ENCODE measurements around the gene LIAS.
"Not testable (repeated sequence)": the region's sequence is repeated elsewhere in the genome, so short reads cannot be mapped to it uniquely, and the experiment has no call there.

The LIAS gene

DNA sequence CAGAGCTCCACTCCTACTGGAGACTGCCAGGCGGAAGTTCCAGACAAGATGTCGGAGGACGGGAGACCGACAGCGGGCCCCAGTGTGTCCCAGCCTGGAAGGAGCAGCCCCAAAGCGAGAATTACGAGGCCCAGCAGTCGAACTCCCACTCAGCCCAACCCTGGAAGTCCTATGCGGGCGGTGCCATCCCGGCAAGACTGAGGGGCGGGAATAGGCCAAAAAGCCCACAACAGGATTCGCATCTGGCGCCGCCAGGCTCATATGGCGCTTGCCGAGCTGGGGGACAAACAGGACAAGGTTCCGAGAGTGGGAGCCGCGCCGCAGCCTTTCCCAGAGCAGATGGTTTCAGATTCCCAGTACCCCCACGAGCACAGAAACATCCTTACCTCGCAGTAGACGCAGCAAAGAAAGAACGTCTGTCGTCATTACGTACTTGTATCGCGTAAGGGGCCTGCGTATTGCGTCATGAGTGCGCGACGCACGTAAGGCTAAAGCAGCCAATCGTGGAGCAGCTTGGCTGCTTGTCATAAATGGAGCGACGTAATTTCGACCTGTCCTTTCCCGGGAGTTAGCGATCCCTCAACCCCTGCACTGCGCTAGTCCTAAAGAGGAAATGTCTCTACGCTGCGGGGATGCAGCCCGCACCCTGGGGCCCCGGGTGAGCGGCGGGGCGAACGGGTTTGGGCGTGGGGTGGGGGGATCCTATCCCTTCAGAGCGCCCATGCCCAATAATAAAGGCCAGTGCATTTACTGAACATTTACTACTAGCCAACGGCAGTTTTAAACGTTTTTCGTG is at the start of gene LIAS, which contains the start of gene RPL9:
LIAS (plus strand) TSS at position 552 of the 796 bp plus-strand sequence; CDS start at position 614, 62 bp downstream.
RPL9 (minus strand) TSS at position 418 of the 796 bp plus-strand sequence. CDS start 483 bp downstream, outside the sequence.
- peak; percentile 99 for DNase-seq (ENCODE audit: low read depth, low spot score)

DNA sequence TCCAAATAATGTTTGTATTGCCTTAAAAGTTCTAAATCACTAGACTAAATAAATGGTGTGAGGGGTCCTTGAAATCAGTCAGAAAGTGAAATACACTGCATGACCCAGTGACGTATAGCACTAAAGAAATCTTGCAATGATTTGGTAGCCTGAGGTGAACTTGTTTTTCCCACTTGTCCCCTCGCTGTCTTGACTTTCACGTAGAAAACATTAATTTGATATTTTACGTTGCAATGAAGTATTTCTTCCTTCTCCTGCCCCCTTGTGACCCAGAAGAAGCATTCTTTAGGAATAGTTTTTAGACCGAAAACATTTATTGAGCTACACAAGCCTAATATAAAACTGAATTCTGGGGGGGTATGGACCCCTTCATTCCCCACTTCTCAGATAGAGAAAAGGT is 48.4 kb upstream of the LIAS start:
- DNase-seq (ENCODE audit: low read depth, low spot score), result no peak

DNA sequence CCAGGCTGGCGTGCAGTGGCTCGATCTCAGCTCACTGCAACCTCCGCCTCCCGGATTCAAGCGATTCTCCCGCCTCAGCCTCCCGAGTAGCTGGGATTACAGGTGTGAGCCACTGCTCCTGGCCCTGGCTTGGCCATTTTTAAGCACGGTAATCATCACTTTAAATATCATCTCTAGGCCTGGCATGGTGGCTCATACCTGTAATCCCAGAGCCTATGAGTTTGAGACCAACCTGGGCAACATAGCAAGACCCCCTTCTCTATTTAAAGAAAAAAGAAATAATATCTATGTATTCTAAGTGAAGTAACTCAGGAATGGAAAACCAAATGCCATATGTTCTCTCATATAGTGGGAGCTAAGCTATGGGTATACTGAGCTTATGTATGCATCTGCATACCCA is 47.3 kb upstream of the LIAS start:
- DNase-seq (ENCODE audit: low read depth, low spot score), result not testable (repeated sequence)

DNA sequence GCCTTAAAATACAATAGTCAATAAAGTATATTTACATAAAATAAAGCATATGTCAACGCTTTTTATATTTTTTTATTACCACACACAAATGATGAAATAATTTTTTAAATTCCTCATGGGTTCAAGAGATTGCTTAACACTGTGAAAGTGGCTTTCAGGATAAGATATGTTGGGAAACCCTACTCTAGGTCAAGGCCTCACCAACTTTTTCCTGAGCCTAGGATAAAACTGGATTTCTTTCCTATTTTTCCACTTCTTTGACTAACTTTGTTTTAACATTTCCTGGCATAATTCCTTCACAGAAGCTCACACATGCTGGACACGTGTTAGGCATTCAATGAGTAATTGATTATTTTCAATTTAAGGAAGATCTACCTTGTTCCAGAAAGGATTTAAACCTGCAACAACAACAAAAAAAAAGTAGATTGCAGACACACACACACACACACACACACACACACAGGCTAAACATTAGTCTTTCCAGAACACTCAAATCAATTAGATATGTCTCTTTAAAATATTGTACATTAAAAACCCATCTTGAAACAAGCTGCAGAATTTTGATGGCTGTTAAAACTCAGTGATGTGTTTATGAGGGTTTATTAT is 43.1 kb upstream of the LIAS start:
- DNase-seq (ENCODE audit: low read depth, low spot score), result no peak

DNA sequence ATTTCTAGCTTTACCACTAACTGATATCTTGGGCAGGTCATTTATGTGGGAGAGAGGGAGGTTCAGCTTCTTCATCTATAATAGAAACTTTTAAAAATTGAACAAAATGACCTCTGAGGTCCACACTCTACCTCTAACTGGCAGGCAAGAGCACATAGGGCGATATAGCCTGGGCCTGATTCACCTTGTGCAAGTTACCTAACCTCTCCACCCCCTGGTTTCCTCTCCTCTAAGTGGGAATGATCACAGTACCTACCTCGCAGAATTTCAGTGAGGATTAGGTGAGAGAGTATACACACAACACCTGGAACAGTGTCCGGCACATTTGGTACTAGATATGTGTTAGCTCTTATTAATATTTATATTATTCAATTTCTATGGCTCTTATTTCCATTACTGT is 36.6 kb upstream of the LIAS start:
- no peak for DNase-seq (ENCODE audit: low read depth, low spot score)

DNA sequence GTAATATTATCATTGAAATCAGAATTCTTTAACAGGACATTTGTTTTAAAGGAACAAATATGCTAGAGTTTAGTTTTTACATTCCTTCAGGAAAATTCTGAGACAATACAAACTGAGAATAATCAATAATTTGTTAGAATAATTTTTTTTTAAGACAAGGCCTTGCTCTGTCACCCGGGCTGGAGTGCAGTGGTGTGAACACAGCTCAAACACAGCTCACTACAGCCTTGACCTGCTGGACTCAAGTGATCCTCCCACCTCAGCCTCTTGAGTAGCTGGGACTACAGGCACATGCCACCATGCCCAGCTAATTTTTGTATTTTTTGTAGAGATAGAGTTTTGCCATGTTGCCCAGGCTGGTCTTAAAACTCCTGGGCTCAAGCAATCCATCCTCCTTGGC is 33.6 kb upstream of the LIAS start:
- not testable (repeated sequence) for DNase-seq (ENCODE audit: low read depth, low spot score)

DNA sequence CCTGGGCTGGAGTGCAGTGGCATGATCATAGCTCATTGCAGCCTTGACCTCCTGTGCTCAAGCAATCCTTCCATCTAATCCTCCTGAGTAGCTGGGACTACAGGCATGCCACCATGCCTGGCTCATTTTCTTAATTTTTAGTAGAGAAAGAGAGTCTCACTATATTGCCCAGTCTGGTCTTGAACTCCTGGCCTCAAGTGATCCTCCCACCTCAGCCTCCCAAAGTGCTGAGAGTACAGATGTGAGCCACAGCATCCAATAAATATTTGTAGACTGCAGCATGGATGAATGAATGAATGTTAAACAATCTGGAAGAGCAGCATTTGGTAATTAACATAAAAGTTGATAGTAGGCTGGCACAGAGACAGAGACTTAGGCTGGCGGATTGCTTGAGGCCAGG is 32.1 kb upstream of the LIAS start:
- no peak for DNase-seq (ENCODE audit: low read depth, low spot score)

DNA sequence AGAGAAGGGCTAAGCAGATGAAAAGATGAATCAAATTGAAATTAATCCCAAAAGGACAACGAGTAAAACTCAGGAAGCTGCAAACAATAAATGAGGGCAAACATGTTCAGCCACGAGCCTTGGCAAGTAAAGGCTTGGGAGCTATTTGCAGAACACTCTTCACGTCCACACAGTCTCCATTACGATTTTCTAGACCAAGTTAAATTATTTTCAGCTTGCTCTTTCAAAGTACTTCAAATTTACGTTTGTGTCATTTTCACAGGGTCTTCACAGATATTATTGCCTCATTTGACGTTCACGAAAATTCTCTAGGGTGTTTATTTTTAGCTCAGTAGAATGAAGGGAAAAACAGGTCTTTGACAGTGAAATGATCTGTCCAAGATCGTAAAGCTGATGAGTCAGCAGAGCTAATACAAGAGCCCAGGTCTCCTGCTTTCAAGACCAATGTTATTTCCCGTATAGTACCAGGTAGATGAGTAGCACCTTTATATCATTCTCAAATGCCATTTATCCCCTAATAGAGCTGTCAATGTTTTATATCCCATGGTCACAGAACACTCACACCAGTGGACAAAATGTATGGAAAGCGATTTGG is 31.2 kb upstream of the LIAS start:
- DNase-seq (ENCODE audit: low read depth, low spot score), result no peak

DNA sequence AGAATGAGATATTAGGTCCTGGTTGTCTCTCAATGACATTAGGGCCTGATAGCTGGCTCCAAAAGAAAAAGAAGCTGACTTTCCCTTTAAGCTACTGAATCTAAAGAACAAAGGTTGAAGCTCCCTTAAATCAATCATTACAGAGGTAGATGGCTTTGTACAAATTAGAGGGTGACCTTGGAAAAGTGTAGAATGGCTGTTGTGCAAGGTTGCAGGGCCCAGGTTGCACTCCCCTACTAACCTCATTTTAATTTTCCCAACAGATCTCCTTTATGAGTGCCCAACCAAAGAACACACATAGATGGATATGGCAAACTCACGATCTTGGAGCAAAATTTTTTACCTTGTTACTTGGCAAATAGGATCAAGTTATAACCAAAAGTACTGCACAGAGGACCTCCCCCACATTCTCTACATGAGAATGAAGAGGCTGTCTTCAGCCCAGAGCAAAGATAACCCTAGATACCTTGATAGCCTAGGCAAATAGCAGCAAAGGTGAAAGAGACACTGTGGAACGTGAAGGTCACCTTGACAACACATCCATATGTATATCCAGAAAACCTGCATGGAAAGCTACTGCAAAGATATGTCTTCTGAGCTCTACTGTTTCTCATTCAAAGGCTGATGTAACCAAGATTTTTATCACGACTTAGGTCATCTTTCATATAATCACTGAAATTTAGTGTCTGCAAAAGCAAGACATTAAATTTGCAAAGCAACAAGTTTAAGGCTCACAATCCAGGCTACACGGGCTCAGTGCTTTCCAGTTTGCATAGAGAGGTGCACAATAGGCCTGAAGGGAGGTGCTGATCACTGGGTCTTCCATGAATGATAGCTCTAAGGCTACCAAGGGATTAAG is 29.2 kb upstream of the LIAS start:
- no peak for DNase-seq (ENCODE audit: low read depth, low spot score)

DNA sequence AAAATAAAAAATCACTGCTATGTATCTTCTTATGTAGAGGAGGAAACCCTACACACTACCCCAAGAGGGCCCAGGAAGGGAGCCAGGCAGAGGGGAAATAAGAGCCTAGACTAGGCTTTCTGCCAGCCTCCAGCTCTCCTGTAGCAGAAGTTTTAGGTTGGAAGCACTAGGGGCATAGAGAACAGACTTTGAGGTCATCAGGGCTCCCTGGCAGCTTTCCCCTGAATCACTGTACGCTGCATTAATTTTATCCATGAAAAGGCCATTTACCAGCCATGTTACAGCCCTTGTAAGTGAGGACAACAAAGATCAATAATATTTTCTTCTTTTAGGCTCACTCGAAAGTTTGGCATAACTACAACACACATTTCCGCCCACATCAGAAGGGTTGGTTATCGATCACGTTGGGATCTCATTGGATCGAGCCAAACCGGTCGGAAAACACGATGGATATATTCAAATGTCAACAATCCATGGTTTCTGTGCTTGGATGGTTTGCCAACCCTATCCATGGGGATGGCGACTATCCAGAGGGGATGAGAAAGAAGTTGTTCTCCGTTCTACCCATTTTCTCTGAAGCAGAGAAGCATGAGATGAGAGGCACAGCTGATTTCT is 24.9 kb upstream of the LIAS start:
- DNase-seq (ENCODE audit: low read depth, low spot score), result no peak

DNA sequence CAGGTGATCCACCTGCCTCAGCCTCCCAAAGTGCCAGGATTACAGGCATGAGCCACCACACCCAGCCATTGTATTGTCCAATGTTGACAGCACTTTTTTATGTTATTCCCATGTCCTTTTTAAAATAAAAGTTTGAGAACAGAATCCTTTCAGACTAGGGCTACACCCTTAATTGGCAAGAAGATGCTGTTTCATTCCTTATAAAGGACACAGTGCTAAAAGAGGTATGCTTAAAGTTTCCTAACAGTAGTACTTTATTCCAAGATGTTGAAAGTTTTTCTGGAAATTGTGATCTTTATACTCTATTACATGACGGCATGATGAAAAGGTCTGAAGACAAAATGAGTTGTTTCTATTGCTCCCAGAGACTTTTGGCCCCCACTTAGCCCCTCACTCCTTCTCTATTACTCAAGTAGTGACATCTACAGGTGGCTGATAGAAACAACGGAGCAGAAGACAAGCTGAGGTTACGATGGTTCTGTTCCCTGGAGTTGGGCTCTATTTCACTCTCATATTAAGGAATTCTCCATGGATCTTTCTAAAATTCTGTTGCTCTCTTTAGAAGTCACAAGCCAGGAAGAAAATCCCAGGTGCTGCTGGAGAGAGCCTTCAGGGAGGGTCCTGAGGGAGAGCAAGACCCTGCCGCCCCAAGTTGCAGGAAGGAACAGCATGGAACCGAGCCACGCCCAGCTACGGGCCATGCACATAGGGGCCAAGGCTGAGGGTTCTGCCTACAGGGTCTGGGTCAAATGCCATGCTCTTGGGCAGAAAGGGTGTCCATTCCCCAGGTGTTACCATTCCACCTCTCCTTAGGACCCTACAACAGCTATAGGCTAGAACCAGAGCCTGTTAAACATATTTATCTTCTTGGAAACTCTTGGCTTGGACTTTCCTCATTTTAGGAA is 22.9 kb upstream of the LIAS start:
- no peak for DNase-seq (ENCODE audit: low read depth, low spot score)

DNA sequence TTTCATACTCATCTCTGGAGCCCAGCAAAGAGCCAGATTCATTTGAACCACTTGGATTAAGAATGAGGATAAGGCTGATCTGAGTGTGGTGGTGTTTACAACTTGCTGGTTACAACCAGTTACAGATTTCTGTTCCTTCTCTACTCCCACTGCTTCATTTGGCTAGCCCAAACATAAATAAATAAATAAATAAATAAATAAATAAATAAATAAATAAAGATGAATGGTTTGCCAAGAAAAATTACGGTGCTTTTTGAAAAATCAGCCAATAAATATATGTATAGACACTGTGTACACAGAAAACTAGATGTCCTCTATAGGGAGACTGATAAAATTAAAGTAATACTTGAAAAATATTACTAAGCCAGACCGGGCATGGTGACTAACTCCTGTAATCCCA is 17.3 kb upstream of the LIAS start:
- DNase-seq (ENCODE audit: low read depth, low spot score), result no peak

DNA sequence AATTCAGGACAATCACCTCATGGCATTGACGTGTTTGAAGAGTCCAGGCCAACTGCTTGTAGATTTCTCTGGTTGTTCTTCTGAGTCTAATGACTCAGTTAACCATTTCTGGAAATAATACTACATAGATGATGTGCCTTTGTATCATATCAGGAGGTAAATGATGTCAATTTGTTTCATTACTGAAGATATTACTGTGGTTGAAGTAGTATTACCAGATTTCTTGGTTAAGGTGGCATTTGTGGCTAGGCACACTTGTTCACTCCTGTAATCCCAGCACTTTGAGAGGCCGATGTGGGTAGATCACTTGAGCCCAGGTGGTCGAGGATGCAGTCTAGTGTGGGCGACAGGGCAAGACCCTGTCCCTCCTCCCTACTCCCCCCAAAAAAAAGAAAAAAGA is 15.9 kb upstream of the LIAS start:
- DNase-seq (ENCODE audit: low read depth, low spot score), result no peak

DNA sequence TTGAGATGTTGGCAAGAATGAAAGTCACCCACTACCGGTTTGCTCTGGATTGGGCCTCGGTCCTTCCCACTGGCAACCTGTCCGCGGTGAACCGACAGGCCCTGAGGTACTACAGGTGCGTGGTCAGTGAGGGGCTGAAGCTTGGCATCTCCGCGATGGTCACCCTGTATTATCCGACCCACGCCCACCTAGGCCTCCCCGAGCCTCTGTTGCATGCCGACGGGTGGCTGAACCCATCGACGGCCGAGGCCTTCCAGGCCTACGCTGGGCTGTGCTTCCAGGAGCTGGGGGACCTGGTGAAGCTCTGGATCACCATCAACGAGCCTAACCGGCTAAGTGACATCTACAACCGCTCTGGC is 12.4 kb upstream of the LIAS start:
- DNase-seq (ENCODE audit: low read depth, low spot score), result no peak

DNA sequence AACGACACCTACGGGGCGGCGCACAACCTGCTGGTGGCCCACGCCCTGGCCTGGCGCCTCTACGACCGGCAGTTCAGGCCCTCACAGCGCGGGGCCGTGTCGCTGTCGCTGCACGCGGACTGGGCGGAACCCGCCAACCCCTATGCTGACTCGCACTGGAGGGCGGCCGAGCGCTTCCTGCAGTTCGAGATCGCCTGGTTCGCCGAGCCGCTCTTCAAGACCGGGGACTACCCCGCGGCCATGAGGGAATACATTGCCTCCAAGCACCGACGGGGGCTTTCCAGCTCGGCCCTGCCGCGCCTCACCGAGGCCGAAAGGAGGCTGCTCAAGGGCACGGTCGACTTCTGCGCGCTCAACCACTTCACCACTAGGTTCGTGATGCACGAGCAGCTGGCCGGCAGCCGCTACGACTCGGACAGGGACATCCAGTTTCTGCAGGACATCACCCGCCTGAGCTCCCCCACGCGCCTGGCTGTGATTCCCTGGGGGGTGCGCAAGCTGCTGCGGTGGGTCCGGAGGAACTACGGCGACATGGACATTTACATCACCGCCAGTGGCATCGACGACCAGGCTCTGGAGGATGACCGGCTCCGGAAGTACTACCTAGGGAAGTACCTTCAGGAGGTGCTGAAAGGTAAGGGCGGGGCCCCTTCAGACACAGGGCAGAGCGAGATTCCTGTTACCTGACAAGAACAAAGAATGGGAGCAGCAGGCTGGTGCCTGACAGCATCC is 11.8 kb upstream of the LIAS start:
- no peak for DNase-seq (ENCODE audit: low read depth, low spot score)

DNA sequence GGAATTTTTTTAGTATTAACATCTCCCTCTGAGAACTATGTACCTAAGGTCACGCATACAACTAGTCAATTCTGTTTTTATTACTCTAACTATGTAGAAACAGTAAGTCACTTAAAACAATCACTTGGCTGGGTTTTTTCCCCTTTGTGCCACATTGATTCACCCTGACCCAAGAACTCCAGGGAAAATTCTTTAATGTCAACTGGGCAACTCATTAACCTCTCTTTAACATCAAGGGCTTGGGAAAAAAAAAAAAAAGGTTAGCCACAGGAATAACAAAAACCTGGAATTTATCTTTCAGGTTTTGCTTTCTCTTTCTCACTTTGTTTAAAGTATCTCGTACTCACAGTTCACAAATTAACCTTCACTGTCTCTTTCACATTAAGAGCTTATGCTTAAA is 8.2 kb upstream of the LIAS start:
- DNase-seq (ENCODE audit: low read depth, low spot score), result no peak

DNA sequence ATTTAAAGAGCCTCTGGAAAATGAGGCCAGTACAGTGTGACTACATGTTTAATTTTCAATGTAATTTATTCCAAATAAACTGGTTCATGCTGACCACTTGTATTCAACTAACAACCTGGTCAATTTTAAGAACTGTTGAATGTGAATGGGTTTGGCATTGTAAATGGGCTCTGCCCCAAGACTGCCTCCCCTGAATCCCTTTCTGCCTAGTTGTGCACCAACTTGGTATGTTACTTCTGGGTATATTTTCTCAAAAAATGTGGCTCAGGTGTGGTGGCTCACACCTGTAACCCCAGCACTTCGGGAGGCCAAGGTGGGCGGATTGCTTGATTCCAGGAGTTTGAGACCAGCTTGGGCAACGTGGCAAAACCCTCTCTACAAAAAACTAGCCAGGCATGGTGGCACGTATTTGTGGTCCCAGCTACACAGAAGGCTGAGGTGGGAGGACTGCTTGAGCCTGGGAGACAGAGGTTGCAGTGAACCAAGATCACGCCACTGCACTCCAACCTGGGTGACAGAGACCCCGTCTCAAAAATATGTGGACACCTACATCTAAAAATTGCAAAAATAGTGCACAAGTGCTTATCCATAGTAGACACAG is 7.3 kb upstream of the LIAS start:
- no peak for DNase-seq (ENCODE audit: low read depth, low spot score)

DNA sequence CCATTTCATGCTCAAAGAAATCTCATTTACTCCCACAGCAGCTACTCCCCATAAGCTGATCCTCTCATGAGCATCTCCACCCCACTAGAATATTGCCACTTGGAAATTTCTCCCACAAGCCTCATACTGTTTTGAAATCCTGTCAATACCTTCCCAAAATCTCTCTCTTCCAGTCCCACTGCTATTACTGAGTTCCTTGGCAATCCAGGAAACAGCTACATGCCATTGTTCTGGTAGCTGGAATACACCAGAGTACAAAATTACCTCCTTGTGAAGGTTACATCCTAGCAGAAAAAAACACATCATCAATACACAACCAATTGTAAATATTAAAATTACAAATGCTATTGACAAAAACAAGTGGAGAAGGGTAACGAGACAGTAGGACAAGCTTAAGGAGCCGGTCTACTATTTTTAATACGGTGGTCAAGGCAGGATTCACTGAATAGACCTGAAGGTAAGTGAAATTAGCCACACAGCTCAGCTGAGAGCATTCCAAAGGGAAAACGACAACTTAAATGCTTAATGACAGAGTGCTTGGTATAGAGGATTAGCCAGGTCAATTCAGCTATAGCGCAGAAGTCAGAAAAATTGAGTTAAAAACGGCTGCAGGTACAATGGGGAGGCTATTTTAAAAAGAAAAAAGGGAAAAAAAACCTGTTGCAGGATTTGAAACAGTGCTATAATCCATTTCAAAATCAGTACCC is 6.5 kb upstream of the LIAS start:
- DNase-seq (ENCODE audit: low read depth, low spot score), result no peak
